ENCODE measurements around the gene CAMK2D. TPM values are rescaled to one million over a fixed set of nuclear protein-coding genes. Genes with fewer than 3 reads are reported as not detected.

CAMK2D gene
- total RNA-seq, 6 donors from 2014 or later, result 41.0 to 75.8 (median 51.9) TPM

DNA sequence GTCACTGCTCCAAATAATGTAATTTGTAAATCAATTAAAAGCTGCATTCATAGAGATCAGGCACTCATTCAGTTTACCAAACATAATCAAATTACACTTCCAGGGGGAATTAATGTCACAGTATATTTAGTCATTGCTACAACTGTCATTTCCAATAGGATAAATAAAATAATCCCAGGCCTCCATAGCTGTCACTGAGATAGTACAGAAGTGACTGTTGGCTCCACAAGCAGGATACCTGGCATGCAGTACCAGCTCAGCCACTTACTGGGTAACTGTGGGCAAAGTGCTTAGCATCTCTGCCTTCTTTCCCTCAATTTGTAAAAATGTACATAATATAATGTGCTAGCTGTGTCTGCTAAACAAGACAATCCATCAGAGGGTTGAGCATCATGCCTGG is 128.1 kb downstream of the CAMK2D start:
- no peak overlapping the region for H3K4me3 ChIP-seq
- H3K4me1 ChIP-seq, result peaks cover 20 to 30% (median 25%) of the 10 kb centered on the region in 4 donors
- no peaks in the 10 kb centered on the region for H3K9me3 ChIP-seq
- no peaks in the 10 kb centered on the region for H3K27me3 ChIP-seq
- ATAC-seq (ENCODE audit: low FRiP score in 2 of 2) (no peak), DNase-seq (no peak)
- TF ChIP-seq, protein P1, sequence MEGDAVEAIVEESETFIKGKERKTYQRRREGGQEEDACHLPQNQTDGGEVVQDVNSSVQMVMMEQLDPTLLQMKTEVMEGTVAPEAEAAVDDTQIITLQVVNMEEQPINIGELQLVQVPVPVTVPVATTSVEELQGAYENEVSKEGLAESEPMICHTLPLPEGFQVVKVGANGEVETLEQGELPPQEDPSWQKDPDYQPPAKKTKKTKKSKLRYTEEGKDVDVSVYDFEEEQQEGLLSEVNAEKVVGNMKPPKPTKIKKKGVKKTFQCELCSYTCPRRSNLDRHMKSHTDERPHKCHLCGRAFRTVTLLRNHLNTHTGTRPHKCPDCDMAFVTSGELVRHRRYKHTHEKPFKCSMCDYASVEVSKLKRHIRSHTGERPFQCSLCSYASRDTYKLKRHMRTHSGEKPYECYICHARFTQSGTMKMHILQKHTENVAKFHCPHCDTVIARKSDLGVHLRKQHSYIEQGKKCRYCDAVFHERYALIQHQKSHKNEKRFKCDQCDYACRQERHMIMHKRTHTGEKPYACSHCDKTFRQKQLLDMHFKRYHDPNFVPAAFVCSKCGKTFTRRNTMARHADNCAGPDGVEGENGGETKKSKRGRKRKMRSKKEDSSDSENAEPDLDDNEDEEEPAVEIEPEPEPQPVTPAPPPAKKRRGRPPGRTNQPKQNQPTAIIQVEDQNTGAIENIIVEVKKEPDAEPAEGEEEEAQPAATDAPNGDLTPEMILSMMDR (IDR thresholded peaks at IDR 0.05), result no peak
- TF ChIP-seq POLR2AphosphoS5 (IDR thresholded peaks at IDR 0.05) (no peak), POLR2A (IDR thresholded peaks at IDR 0.05) (no peak), EP300 (IDR thresholded peaks at IDR 0.05) (no peak)
- no peaks in the 10 kb centered on the region for H3K36me3 ChIP-seq
- H3K27ac ChIP-seq, result no peak overlapping the region

DNA sequence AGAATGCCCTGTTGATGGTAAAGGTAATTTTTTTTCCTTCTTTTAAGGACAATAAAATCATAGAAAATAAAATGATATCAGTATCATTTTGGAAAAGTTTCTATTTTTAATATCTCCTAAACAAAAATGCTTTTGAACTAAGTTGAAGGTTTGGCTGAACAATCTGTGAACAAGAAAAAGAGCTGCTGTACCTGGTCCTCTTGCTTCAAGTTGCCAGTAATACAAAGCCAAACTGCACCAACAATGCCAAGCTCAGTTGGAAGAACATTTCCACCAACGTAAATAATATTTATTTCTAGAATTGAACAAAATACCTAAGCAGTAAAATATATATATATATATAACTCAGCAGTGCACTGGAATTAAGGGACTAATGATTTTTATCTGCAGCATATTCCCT is 132.8 kb downstream of the CAMK2D start:
- ATAC-seq (ENCODE audit: low FRiP score in 2 of 2) (no peak), DNase-seq (no peak)
- TF ChIP-seq POLR2AphosphoS5 (IDR thresholded peaks at IDR 0.05) (no peak), POLR2A (IDR thresholded peaks at IDR 0.05) (no peak), EP300 (IDR thresholded peaks at IDR 0.05) (no peak)
- TF ChIP-seq, protein P1 (IDR thresholded peaks at IDR 0.05), result no peak
- H3K36me3 ChIP-seq, result no peaks in the 10 kb centered on the region
- H3K27me3 ChIP-seq, result no peaks in the 10 kb centered on the region
- no peak overlapping the region for H3K4me3 ChIP-seq
- peaks cover 0 to 3% (median 0%) of the 10 kb centered on the region in 4 donors for H3K4me1 ChIP-seq
- H3K9me3 ChIP-seq, result no peaks in the 10 kb centered on the region
- WGBS, 2 donors, result 86 to 89% methylated on average over 1 of the region's 1 CpG
- no peak overlapping the region for H3K27ac ChIP-seq

DNA sequence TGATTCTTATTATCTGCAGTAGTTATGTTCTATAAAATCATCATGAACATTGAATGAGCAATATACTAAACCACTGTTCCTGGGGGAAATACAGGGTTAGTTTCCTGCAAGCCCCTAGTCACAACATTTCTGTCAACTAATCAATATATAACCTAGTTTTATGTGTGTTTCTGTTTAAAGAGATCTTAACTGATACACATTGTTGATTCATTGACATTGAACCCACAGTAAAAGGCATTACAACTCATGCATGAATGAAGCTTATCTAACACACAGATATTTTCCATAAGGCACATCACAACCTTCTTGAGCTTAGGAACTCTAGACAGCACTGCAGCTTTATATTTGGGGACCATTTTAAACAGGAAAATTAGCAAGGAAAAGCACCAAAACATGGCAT is 134.2 kb downstream of the CAMK2D start:
- TF ChIP-seq POLR2AphosphoS5 (IDR thresholded peaks at IDR 0.05) (no peak), EP300 (IDR thresholded peaks at IDR 0.05) (no peak), POLR2A (IDR thresholded peaks at IDR 0.05) (no peak)
- TF ChIP-seq, protein P1 (IDR thresholded peaks at IDR 0.05), result no peak
- H3K27ac ChIP-seq, result no peak overlapping the region
- no peaks in the 10 kb centered on the region for H3K9me3 ChIP-seq
- no peaks in the 10 kb centered on the region for H3K27me3 ChIP-seq
- ATAC-seq (ENCODE audit: low FRiP score in 2 of 2), result no peak
- H3K4me3 ChIP-seq, result no peak overlapping the region
- H3K4me1 ChIP-seq, result no peaks in the 10 kb centered on the region
- no peak for DNase-seq
- H3K36me3 ChIP-seq, result no peaks in the 10 kb centered on the region

DNA sequence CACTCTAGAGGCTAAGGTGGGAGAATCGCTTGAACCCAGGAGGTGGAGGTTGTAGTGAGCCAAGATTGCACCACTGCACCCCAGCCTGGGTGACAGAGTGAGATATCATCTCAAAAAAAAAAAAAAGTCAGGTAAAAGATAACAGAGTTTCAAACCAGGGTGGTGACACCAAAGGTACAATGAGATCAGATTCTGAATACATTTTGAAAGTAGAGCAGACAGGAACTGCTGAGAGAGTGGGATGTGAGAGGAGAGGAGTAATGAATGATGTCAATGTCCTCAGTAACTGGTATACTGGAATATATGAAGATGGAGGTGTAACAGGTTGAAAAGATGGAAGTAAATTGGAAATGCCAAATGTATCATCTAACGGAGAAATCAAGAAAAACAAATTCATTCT is 135.6 kb downstream of the CAMK2D start:
- 95 to 98% methylated on average over 2 of the region's 2 CpGs for WGBS, 2 donors
- H3K27ac ChIP-seq, result no peak overlapping the region
- TF ChIP-seq, protein P1 (IDR thresholded peaks at IDR 0.05), result no peak
- TF ChIP-seq POLR2A (IDR thresholded peaks at IDR 0.05), result no peak
- H3K36me3 ChIP-seq, result no peaks in the 10 kb centered on the region
- H3K4me3 ChIP-seq, result no peak overlapping the region
- H3K27me3 ChIP-seq, result no peaks in the 10 kb centered on the region
- ATAC-seq (ENCODE audit: low FRiP score in 2 of 2), result no peak
- DNase-seq, result no peak
- H3K4me1 ChIP-seq, result no peaks in the 10 kb centered on the region
- no peaks in the 10 kb centered on the region for H3K9me3 ChIP-seq

DNA sequence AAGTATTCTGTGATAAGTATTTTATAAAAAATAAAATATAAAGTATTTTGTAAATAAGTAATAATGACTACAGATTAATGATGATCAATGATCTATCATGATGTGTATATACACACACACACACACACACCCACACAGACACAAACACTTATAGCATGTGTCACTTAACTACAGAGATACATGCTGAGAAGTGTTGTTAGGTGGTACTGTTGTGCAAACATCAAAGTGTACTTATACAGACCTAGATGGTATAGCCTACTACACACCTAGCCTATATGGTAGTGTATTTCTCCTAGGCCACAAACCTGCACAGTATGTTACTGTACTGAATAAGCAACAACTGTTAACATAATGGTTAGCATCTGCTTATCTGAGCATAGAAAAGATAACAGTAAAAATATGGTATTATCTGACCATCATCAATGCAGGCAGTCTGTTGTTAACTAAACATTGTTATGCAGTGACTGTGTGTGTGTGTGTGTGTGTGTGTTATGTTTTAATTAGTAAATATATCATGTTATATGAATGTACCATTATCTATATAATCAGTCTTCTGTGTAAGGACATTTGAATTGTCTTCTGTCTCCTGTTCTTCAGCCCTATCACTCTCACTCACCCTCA is 138.2 kb downstream of the CAMK2D start:
- ATAC-seq (ENCODE audit: low FRiP score in 2 of 2) (no peak), DNase-seq (no peak)
- H3K9me3 ChIP-seq, result no peaks in the 10 kb centered on the region
- no peaks in the 10 kb centered on the region for H3K27me3 ChIP-seq
- H3K4me3 ChIP-seq, result no peak overlapping the region
- H3K4me1 ChIP-seq, result peaks cover 0 to 9% (median under 1%) of the 10 kb centered on the region in 4 donors
- TF ChIP-seq, protein P1 (IDR thresholded peaks at IDR 0.05), result no peak
- no peak for TF ChIP-seq POLR2A (IDR thresholded peaks at IDR 0.05)
- no peaks in the 10 kb centered on the region for H3K36me3 ChIP-seq
- no peak overlapping the region for H3K27ac ChIP-seq
